HG03575 (cell line): ENCODE measurements around the gene SYTL1.

Experiments
- ATAC-seq: cut with Tn5 transposase; IDR thresholded peaks from one replicate; pipeline ENCODE4 v1.9.1; 2021; ENCODE audit not compliant: unreplicated experiment, insufficient number of reproducible peaks, low FRiP score; ENCODE audit errors: extremely low read depth

Gene SYTL1

GRCh38 chr1:27360159-27361043 is 18.6 kb downstream of the SYTL1 start:
- ATAC-seq: no peak

GRCh38 chr1:27361044-27361402 is 19.2 kb downstream of the SYTL1 start:
- no peak for ATAC-seq

- no peak for ATAC-seq
Observed at GRCh38 chr1:27361553-27361952, 19.7 kb downstream of the SYTL1 start.

GRCh38 chr1:27363766-27364695 is 22.2 kb downstream of the SYTL1 start:
- no peak for ATAC-seq

- no peak for ATAC-seq
Observed at GRCh38 chr1:27364696-27365371, 23.0 kb downstream of the SYTL1 start.

GRCh38 chr1:27365372-27366112 is 23.7 kb downstream of the SYTL1 start:
- ATAC-seq: no peak

- ATAC-seq: no peak
Observed at GRCh38 chr1:27366113-27366410, 24.2 kb downstream of the SYTL1 start.

- ATAC-seq: no peak
Observed at GRCh38 chr1:27366411-27367159, 24.8 kb downstream of the SYTL1 start, which contains the start of gene MAP3K6. TSS of gene MAP3K6 (minus strand) at chr1:27366961. CDS start at chr1:27366597, 364 bp downstream.

GRCh38 chr1:27367160-27367650 is 25.4 kb downstream of the SYTL1 start:
- ATAC-seq: no peak

GRCh38 chr1:27368869-27369582 is 27.2 kb downstream of the SYTL1 start:
- ATAC-seq: no peak

GRCh38 chr1:27372022-27372807 is 30.4 kb downstream of the SYTL1 start:
- no peak for ATAC-seq

GRCh38 chr1:27372808-27373690 is 31.2 kb downstream of the SYTL1 start:
- no peak for ATAC-seq

GRCh38 chr1:27374362-27375086 is 32.7 kb downstream of the SYTL1 start, which contains the start of gene FCN3:
TSS of gene FCN3 (minus strand) at chr1:27374824. CDS start at chr1:27374818, 6 bp downstream.
- ATAC-seq: no peak

- ATAC-seq: no peak
Observed at GRCh38 chr1:27377760-27378495, 36.1 kb downstream of the SYTL1 start.
